Subcutaneous adipose tissue (tissue), 4 donors: Measurements from ENCODE around the gene CERS1. TPM values are rescaled to one million over a fixed set of nuclear protein-coding genes. Genes with fewer than 3 reads are reported as not detected.

Source experiments
- total RNA-seq, 4 donors: library from RNA; depleted of rRNA; stranded (reverse); fragments of >200 nt; gene quantifications; one replicate each; pipeline ENCODE4 v1.1.0, GENCODE V29; 2016
- TF ChIP-seq, protein P1 (sequence below): fragments of 450-650 bp; IDR thresholded peaks from one replicate; pipeline ENCODE4 v1.5.1; 2016; ENCODE audit warnings: low read depth, mild to moderate bottlenecking, control low read depth, antibody characterized with exemption, moderate library complexity

The CERS1 gene
- total RNA-seq, 4 donors from 2014 or later = not detected

DNA sequence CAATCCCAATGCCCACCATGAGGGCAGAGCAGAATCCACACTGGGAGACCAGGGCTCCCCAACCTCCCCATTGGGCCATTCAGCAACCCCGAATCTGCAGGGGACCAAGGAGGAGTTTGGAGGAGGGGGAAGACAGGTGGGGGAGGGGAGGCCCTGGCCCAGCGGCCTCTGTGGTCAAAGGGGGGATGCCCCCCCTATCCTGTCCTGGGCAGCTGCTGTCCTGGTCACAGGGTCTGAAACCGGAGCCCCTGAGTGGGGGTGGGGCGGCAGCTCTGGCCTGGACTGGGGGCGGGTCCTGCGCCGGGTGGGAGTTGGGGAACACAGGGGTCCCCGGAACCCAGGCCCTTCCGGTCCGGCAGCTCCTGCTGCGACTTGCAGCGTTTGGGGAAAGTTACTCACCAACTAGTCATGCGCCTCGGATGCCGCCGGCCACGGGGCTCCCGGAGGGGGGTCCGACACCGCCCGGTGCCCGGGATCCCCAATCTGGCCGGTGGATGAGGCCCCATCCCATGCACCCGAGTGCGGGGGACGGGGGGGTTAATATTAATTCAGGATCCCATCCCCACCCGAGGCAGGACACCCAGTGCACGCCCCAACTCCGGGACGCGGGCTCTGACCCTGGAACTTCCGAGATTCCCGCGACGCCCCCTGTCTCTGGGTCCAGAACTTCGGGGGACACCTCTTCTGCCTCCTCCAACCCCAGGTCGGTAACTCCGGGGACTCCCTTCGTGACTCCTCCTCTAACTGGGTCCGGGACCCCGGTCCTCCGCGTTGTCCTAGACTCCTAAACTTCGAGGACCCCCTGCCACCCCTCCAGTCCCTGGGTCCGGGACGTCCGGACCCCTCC, 44.2 kb upstream of the CERS1 start:
- TF ChIP-seq, protein P1, sequence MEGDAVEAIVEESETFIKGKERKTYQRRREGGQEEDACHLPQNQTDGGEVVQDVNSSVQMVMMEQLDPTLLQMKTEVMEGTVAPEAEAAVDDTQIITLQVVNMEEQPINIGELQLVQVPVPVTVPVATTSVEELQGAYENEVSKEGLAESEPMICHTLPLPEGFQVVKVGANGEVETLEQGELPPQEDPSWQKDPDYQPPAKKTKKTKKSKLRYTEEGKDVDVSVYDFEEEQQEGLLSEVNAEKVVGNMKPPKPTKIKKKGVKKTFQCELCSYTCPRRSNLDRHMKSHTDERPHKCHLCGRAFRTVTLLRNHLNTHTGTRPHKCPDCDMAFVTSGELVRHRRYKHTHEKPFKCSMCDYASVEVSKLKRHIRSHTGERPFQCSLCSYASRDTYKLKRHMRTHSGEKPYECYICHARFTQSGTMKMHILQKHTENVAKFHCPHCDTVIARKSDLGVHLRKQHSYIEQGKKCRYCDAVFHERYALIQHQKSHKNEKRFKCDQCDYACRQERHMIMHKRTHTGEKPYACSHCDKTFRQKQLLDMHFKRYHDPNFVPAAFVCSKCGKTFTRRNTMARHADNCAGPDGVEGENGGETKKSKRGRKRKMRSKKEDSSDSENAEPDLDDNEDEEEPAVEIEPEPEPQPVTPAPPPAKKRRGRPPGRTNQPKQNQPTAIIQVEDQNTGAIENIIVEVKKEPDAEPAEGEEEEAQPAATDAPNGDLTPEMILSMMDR = no peak

DNA sequence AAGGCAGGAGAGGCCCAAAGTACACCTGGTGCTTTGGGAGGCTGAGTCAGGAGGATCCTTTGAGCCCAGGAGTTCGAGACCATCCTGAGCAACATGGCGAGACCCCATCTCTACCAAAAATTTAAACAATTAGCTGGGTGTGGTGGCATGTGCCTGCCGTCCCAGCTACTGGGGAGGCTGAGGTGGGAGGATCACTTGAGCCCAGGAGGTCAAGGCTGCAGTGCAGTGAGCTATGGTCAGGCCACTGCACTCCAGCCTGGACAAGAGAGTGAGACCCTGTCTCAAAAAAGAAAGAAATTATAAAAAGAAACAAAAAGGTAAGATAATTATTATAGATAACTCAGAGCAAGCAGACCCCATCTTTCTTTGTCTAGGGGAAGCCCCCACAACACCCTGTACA, 43.2 kb upstream of the CERS1 start:
- TF ChIP-seq, protein P1 = no peak

DNA sequence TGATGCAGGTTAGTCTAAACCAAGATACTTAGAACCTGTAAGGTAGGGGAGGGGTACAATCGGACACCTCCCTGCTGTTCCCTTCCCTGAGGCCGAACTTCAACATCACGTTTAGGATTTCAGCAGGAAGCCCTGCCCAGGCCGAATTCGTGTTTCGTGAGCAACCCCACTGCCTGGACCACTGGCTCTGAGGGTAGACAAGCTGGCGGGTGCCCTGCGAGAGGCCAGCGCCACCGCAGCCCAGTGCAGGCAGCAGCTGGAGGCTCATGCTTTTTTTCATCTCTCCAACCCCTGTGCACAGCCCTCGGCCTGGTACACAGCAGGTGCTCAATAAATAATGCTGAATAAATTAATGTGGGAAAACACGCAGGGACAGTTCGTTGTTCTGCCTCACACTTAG, 37.3 kb upstream of the CERS1 start:
- TF ChIP-seq, protein P1 = no peak

DNA sequence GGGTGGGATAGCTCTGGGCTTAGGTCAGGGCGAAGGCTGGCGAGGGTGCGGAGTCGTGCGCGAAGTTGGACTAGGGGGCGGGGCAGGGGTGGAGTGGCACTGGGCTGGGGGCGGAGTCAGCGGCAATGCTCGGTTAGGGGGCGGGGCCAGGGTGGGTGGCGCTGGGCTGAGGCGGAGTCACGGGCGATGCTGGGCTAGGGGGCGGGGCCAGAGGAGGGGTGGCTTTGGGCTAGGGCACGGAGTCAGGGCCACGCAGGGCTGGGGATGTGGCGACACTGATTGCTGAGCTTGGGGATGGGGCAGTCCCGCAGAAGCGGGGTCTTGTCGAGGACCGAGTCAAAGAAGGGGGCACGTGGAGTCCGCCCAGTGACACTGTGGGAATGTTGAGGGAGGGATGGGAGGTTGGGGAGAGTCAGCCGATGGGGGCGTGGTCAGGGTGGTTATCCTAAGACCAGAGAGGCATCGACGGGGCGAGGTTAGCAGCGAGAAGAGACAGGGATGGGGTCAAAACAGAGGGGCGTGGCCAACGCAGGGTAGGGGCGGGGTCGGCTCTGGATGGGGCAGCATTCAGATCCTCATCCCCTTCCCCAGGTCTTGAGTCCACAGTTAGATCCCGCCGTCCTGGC, 36.4 kb upstream of the CERS1 start:
- TF ChIP-seq, protein P1 = no peak

DNA sequence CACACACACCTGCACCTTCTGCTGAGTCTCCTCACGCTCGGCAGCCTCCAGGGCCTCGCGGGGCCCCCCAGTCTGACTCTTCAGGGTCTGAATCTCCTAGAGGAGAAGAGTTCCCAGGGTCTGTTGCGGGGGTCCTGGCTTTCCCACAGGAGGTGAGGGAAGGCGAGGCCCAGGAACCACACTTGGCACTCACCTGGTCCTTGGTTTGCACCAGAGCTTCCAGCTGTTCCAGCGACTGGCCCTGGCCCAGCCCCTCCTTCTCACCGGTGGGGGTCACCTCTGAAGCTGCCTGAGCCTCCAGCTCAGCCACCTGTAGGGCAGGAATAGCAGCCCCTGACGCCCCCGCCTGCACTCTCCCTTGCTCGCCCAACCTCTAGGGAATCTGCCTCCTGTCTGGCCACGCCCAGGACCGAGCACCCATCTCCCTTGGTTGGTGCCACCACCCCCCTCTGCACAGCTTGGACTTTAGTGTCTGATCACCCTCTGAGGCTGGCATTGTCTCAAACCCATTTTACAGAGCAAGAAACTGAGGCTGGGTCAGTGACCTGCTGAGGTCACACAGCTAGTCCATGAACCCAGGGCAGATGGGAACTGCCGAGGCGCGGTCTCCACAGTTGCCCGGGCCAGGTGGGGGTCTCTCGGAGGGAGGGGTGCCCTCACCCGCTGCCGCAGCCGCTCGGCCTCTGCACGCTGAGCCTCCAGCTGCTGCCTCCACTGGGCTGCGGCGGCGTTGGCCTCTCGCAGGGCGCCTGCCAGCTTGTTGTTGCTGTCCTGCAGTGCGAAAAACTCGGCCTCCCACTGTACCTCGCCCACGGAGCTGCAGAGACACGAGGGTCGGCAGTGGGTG, 35.6 kb upstream of the CERS1 start:
- TF ChIP-seq, protein P1 = no peak

DNA sequence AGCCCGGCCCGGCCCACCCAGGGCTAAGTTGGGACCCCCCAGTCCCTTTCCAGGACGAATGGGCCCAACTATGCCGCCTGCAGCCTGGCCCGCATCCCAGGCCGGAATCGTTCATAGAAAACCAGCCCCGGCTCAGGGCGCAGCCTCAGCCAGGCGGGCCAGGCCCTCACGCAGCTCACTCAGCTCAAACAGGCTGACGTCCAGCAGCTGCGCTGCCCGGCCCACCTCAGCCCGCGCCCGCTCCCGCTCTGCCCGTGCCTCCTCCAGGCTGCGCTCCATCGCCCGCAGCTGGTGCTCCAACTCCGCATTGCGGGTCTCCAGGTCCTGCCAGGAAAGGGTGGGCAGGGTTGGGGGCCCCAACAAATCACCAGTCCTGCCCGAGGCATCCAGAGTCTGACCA, 33.4 kb upstream of the CERS1 start:
- TF ChIP-seq, protein P1 = no peak
